ENCODE data around the gene CHD1L. TPM values are rescaled to one million over a fixed set of nuclear protein-coding genes. Genes with fewer than 3 reads are reported as not detected.

The CHD1L gene
- total and polyA plus RNA-seq, 2 of the 13 experiments (the other 11 are each of a cell fraction or from before 2014, with no cell fraction given) = 74.3 to 111 TPM

DNA sequence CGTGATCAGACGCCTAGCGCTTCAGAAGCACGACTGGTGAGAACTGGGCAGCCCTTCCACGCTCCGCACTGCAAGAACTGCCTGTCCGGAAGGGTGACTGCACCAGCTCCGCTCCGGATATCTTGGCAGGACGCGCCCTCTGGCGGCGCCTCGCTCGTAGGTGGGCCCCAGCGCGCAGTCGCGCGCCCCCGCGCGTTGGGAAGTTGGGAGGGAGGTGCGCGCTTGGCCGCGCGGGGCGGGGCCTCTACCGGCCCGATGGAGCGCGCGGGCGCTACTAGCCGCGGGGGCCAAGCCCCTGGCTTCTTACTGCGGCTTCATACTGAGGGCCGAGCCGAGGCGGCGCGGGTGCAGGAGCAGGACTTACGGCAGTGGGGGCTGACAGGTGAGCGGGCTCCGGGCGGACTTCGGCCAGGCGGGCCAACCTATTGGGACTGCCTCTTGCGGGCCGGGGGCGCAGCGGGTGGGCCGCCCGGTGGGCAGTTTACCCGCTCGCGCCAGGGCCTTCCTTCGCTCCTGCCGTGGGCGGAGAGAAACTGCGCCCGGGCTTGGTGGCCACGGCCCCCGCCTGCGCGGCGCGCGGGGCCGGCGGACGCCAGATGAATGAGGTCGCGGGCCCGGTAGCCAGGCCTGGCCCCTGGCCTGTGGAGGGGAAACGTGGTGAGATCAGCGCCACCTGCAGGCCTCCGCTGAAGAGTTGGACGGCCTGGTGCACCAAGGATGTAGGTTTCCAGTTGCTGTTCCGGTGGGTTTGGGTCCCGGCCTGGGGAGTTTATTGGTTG lies at the start of gene CHD1L (continued):
- TF ChIP-seq, protein P1, sequence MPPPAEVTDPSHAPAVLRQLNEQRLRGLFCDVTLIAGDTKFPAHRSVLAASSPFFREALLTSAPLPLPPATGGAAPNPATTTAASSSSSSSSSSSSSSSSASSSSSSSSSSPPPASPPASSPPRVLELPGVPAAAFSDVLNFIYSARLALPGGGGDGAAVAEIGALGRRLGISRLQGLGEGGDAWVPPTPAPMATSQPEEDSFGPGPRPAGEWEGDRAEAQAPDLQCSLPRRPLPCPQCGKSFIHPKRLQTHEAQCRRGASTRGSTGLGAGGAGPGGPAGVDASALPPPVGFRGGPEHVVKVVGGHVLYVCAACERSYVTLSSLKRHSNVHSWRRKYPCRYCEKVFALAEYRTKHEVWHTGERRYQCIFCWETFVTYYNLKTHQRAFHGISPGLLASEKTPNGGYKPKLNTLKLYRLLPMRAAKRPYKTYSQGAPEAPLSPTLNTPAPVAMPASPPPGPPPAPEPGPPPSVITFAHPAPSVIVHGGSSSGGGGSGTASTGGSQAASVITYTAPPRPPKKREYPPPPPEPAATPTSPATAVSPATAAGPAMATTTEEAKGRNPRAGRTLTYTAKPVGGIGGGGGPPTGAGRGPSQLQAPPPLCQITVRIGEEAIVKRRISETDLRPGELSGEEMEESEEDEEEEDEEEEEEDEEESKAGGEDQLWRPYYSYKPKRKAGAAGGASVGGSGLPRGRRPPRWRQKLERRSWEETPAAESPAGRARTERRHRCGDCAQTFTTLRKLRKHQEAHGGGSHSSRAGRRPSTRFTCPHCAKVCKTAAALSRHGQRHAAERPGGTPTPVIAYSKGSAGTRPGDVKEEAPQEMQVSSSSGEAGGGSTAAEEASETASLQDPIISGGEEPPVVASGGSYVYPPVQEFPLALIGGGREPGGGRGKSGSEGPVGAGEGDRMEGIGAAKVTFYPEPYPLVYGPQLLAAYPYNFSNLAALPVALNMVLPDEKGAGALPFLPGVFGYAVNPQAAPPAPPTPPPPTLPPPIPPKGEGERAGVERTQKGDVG (CRISPR knock-in tag; IDR thresholded peaks at IDR 0.05; ENCODE audit: borderline replicate concordance) = peak; percentile 84
- TF ChIP-seq ZSCAN20 (CRISPR knock-in tag; IDR thresholded peaks at IDR 0.05; ENCODE audit: borderline replicate concordance) (peak; percentile 62; the same call in 1 of the 2 replicates), MTF2 (CRISPR knock-in tag; IDR thresholded peaks at IDR 0.05; ENCODE audit: borderline replicate concordance) (no peak), ZNF75D (CRISPR knock-in tag; IDR thresholded peaks at IDR 0.05; ENCODE audit: borderline replicate concordance) (no peak), ZNF83 (CRISPR knock-in tag; IDR thresholded peaks at IDR 0.05; ENCODE audit: borderline replicate concordance) (0 out of 2 replicates have a peak, but pooled peaks have one; percentile 20), ZNF879 (CRISPR knock-in tag; IDR thresholded peaks at IDR 0.05) (peak; percentile 73), KAT8 (CRISPR knock-in tag; IDR thresholded peaks at IDR 0.05) (peak; percentile 72), LCORL (IDR thresholded peaks at IDR 0.05) (no peak), LCORL (CRISPR knock-in tag; IDR thresholded peaks at IDR 0.05) (peak; percentile 66), HOXA7 (CRISPR knock-in tag; IDR thresholded peaks at IDR 0.05) (no peak), ZNF543 (CRISPR knock-in tag; IDR thresholded peaks at IDR 0.05) (peak; percentile 30; the same call in 1 of the 2 replicates)
- TF ChIP-seq, protein P2, sequence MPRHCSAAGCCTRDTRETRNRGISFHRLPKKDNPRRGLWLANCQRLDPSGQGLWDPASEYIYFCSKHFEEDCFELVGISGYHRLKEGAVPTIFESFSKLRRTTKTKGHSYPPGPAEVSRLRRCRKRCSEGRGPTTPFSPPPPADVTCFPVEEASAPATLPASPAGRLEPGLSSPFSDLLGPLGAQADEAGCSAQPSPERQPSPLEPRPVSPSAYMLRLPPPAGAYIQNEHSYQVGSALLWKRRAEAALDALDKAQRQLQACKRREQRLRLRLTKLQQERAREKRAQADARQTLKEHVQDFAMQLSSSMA (CRISPR knock-in tag; IDR thresholded peaks at IDR 0.05) = 0 out of 2 replicates have a peak, but pooled peaks have one; percentile 40
- TF ChIP-seq, protein P3, sequence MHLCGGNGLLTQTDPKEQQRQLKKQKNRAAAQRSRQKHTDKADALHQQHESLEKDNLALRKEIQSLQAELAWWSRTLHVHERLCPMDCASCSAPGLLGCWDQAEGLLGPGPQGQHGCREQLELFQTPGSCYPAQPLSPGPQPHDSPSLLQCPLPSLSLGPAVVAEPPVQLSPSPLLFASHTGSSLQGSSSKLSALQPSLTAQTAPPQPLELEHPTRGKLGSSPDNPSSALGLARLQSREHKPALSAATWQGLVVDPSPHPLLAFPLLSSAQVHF (CRISPR knock-in tag; IDR thresholded peaks at IDR 0.05) = 0 out of 2 replicates have a peak, but pooled peaks have one; percentile 65
- TF ChIP-seq, protein P4, sequence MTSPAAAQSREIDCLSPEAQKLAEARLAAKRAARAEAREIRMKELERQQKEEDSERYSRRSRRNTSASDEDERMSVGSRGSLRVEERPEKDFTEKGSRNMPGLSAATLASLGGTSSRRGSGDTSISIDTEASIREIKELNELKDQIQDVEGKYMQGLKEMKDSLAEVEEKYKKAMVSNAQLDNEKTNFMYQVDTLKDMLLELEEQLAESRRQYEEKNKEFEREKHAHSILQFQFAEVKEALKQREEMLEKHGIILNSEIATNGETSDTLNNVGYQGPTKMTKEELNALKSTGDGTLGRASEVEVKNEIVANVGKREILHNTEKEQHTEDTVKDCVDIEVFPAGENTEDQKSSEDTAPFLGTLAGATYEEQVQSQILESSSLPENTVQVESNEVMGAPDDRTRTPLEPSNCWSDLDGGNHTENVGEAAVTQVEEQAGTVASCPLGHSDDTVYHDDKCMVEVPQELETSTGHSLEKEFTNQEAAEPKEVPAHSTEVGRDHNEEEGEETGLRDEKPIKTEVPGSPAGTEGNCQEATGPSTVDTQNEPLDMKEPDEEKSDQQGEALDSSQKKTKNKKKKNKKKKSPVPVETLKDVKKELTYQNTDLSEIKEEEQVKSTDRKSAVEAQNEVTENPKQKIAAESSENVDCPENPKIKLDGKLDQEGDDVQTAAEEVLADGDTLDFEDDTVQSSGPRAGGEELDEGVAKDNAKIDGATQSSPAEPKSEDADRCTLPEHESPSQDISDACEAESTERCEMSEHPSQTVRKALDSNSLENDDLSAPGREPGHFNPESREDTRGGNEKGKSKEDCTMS (CRISPR knock-in tag; conservative IDR thresholded peaks at IDR 0.05) = no peak
- TF ChIP-seq, protein P5, sequence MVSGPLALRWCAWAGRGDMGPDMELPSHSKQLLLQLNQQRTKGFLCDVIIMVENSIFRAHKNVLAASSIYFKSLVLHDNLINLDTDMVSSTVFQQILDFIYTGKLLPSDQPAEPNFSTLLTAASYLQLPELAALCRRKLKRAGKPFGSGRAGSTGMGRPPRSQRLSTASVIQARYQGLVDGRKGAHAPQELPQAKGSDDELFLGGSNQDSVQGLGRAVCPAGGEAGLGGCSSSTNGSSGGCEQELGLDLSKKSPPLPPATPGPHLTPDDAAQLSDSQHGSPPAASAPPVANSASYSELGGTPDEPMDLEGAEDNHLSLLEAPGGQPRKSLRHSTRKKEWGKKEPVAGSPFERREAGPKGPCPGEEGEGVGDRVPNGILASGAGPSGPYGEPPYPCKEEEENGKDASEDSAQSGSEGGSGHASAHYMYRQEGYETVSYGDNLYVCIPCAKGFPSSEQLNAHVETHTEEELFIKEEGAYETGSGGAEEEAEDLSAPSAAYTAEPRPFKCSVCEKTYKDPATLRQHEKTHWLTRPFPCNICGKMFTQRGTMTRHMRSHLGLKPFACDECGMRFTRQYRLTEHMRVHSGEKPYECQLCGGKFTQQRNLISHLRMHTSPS (CRISPR knock-in tag; IDR thresholded peaks at IDR 0.05; ENCODE audit: low read depth) = peak; percentile 63; the same call in 1 of the 2 replicates
